GM21381 (cell line): ENCODE results near the gene ASRGL1.
"Not testable (repeated sequence)": the region's sequence is repeated elsewhere in the genome, so short reads cannot be mapped to it uniquely, and the experiment has no call there.

ENCODE experiments used
- ATAC-seq: cut with Tn5 transposase; IDR thresholded peaks from one replicate; pipeline ENCODE4 v1.9.1; 2021; ENCODE audit warnings: mild to moderate bottlenecking, moderate library complexity; ENCODE audit not compliant: unreplicated experiment

Gene ASRGL1

DNA sequence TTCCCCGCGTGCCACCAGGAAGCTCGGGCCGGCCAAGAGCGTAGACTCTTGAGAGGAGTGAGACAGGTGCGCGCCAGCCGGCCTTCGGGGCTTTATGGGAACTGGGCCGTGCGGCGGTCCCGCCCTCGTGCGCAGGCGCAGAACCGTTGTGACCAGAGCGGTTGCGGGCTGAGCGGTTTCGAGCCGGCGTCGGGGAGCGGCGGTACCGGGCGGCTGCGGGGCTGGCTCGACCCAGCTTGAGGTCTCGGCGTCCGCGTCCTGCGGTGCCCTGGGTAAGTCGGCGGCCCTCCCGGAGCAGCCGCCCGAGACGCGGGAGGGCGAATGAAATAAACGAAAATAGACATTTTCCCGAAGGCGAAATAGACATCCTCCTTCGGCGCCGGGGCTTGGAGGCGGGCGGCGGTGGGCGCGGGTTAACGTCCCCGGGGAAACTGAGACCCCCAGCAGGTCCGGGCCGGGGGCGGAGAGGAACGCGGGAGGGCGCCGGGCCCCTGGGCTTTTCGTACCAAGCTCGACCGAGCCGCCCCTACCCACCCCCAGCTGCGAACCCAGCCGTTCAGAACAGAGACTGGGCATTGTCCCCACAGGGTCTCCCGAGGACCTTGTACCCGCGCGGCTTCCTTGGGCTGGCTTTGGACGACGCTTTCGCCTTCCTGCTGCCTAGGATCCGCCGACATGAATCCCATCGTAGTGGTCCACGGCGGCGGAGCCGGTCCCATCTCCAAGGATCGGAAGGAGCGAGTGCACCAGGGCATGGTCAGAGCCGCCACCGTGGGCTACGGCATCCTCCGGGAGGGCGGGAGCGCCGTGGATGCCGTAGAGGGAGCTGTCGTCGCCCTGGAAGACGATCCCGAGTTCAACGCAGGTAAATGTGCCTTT lies at the start of gene ASRGL1:
TSS of gene ASRGL1 (plus strand) at position 146 of the 879 bp plus-strand sequence. CDS start at position 676, 530 bp downstream.
- ATAC-seq: peak; percentile 77

DNA sequence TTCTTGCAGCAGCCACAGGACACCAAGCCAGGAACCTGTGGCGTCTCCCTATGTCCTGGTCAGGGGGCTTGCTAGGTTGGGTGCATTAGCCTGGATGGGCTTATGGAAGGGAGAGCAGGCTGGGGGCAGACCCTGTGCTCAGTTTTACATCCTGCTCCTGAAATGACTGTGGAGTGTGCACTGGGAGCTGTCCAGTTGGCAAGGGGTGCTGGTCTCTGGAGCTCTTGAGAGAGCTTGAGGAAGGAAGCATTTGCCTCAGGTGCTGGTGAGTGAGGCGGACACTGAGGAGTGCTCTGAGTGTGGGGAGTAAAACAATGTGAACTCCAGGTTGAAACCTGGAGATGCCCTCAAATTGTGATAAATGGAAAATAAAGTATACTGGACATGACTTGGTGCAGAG lies 41.7 kb upstream of the ASRGL1 start:
- ATAC-seq: no peak

DNA sequence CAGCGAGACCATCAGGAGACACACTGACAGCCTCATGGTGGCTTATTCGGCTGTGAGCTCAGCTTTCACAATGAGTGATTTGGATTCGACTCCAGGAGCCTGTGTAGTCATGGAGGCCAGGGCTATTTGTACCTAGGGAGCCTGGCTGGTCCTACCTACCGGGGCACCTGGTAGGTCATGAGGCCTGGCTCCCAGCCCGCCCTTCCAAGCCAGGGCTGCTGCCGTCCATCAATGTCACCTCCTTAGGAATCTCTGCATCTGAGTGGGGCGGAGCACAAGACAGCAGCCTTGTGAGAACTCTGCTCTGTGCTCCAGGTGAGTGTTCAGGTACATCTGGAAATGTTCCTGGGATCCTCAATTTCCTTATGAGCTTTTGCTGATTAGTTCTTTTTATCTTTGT lies 38.3 kb upstream of the ASRGL1 start, which contains the start of gene SCGB1D4:
TSS of gene SCGB1D4 (minus strand) at position 101 of the 400 bp plus-strand sequence. CDS start at position 36, 65 bp downstream.
- no peak for ATAC-seq

DNA sequence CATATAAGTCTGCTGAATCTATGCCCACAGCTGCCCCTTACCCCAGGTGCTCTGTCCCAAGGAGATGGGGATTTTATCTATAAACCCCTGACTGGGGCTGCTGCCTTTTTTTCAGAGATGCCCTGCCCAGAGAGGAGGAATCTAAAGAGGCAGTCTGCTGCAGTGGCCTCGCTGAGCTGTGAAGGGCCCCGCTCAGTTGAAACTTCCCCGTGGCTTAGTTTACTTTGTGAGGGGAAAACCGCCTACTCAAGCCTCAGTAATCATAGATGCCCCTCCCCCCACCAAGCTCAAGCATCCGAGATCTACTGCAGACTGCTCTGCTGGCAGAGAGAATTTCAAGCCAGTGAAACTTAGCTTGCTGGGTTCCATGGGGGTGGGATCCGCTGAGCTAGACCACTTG lies 31.0 kb upstream of the ASRGL1 start:
- no peak for ATAC-seq

DNA sequence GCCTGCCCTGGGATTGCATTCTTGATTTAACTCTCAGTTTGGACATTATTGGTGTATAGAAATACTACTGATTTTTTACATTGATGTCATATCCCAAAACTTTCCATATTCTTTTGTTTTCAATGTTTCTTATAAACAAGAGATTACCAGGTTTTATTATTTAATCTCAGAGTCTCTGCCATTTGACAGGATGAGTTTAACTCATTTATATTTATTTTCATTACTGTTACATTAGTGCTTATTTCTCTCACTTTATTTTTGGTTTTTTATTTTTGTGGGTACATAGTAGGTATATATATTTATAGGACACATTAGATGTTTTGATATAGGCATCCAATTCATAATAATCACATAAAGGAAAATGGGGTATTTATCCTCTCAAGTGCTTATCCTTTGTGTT lies 29.3 kb upstream of the ASRGL1 start:
- no peak for ATAC-seq

DNA sequence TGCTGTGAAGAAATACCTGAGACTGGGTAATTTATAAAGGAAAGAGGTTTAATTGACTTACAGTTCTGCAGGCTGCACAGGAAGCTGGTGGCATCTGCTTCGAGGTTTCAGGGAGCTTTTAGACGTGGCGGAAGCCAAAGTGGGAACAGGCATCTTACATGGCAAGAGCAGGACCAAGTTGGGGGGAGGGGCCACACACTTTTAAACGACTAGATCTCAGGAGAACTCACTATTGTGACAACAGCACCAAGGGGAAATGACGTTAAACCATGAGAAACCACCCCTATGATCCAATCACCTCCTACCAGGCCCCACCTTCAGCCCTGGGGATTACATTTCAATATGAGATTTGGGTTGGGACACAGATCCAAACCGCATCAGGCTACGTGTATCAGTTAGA lies 27.3 kb upstream of the ASRGL1 start:
- no peak for ATAC-seq

DNA sequence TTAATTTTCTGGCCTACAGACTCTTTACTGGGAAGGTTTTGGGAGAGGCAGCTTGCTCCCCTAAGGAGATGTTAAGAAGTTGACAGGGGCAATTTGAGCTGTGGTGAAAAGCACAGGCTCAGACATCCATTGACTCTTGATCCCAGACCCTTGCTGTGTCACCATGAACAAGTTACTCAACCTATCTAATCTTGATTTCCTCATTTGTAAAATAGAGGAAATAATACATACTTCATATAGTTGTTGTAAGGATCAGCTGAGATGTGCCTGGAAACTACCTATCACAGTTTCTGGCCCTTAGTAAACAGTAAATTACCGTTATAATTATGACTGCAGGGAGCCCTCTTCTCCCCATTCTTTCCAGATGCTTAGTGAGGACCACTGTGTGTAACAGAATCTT lies 21.8 kb upstream of the ASRGL1 start:
- ATAC-seq: no peak

DNA sequence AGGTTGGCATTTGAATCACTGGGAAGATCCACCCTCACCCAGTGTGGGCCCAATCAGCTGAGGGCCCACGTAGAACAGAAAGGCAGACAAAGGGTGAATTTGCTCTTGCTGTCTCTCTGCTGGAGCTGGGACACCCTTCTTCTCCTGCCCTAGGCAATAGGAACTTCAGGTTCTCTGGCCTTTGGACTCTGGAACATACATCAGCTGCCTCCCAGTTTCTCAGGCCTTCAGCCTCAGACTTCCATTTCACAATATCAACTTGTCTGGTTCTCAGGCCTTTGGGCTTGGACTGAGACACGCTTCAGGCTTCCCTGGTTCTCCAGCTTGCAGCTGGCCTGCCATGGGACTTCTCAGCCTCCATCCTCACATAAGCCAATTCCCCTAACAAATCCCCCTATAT lies 14.7 kb upstream of the ASRGL1 start:
- no peak for ATAC-seq

DNA sequence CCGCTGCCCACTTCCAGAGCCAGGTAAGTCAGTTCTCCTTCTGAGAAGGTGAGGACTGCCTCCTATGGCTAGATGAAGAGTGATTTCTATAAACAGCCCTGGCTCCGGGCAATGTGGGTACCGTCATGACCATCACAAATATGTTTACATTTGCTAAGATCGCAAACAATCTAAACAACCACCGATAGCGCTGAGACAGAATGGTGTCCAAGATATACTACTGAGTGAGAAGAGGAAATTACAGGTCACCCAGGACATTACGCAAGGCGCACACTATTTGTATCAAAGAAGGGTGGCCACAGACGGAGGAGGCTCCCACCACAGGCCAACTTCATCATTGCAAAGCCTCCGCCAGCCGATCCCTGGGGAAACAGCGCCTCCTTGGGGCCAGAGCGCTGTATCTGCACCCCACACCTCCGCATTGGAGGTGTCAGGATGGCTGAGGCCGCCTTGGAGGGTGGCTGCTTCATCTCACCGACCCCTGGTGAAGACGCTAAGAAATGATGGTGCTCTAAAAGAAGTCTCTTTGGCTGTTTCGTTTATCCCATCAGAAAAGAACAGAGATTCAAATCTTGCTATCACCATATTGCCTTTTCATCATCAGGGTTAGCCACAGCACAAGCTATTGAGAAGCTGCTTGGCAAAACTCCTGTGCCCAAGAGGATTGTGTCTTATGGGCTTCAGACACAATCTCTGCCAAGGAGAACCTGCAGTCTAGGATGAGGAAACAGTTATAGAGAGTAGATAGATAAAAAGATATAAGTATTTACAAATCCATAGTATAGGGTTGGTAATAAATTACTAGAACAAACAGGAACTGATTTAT lies 12.3 kb upstream of the ASRGL1 start:
- no peak for ATAC-seq

DNA sequence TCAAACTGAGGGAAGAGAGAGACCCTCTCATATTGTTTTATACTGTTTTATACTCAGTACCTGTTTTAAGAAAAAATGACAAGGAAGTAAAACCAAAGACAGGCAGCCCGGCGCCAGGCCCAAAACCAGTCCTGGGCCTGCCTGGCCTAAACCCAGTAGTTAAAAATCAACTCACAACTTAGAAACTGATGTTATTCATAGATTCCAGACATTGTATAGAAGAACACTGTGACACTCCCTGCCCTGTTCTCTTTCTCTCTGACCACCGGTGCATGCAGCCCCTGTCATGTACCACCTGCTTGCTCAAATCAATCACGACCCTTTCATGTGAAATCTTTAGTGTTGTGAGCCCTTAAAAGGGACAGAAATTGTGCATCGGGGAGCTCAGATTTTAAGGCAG lies 11.5 kb upstream of the ASRGL1 start:
- ATAC-seq: not testable (repeated sequence)

DNA sequence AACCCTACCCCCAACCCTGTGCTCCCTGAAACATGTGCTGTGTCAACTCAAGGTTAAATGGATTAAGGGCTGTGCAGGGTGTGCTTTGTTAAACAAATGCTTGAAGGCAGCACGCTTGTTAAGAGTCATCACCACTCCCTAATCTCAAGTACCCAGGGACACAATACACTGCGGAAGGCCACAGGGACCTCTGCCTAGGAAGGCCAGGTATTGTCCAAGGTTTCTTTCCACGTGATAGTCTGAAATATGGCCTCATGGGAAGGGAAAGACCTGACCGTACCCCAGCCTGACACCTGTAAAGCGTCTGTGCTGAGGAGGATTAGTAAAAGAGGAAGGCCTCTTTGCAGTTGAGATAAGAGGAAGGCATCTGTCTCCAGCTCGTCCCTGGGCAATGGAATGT lies 10.5 kb upstream of the ASRGL1 start:
- ATAC-seq: not testable (repeated sequence)

DNA sequence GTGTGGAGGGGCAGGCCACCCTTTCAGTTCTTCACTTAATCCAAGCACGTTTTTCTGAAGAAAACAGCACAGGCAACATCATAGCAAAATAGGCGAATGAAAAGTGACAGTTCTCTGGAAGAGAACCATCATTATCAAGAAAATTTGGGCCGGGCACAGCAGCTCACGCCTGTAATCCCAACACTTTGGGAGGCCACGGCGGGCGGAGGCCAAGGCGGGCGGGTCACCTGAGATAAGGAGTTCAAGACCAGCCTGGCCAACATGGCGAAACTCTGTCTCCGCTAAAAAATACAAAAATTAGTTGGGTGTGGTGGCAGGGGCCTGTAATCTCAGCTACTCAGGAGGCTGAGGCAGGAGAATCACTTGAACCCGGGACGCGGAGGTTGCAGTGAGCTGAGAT lies 9.7 kb upstream of the ASRGL1 start:
- ATAC-seq: not testable (repeated sequence)

DNA sequence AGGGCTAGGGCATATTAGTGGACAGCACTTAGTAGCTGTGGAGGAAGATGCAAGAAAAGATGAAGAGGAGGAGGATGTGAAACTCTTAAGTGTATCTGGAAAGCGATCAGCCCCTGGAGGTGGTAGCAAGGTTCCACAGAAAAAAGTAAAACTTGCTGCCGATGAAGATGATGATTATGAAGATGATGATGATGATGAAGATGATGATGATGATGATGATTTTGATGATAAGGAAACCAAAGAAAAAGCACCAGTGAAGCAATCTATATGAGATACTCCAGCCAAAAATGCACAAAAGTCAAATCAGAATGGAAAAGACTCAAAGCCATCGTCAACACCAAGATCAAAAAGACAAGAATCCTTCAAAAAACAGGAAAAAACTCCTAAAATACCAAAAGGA lies 6.0 kb upstream of the ASRGL1 start:
- ATAC-seq: not testable (repeated sequence)

DNA sequence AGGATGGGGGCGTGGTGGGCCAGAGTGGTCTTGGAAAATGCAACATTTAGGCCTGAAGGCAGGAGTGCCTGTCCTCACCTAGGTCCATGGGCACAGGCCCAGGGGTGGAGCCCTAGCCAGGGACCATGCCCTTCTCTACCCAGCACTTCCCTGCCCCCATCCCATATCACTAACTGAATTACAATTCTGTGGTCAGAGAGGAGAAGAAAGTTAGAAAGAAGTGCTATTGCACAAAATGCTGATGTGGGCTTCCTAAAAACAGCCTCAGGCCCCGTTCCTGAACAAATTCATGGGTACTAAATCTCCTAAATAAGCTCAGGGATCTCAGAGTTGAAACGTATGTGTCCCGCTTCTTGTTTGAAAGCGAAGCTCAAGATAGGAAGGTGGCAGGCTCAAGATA lies 3.5 kb upstream of the ASRGL1 start:
- no peak for ATAC-seq

DNA sequence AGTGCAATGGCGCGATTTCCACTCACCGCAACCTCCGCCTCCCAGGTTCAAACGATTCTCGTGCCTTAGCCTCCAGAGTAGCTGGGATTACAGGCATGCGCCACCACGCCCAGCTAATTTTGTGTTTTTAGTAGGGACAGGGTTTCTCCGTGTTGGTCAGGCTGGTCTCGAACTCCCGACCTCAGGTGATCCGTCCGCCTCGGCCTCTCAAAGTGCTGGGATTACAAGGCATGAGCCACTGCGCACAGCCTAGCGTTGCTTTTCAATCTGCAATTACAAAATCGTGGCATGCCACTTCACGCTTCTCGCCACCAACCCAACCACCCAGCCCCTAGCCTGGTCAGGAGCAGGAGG lies 322 bp upstream of the ASRGL1 start:
- not testable (repeated sequence) for ATAC-seq

DNA sequence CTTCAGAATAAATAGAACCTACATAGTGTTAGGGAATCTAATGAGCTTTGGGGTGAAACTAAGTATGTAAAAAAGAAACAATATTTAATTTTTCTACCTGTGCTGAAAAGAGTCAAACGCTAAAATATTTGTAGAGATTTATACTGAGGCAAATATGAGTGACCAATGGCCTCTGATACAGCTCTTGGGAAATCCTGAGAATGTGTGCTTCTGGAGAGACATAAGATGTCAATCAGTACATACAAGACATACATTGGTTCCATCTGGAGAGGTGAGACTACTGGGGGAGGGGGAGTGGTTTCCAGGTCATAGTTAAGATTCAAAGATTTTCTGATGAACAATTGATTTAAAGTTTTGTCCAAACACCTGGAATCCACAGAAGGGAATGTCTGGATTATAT lies 970 bp downstream of the ASRGL1 start:
- no peak for ATAC-seq

DNA sequence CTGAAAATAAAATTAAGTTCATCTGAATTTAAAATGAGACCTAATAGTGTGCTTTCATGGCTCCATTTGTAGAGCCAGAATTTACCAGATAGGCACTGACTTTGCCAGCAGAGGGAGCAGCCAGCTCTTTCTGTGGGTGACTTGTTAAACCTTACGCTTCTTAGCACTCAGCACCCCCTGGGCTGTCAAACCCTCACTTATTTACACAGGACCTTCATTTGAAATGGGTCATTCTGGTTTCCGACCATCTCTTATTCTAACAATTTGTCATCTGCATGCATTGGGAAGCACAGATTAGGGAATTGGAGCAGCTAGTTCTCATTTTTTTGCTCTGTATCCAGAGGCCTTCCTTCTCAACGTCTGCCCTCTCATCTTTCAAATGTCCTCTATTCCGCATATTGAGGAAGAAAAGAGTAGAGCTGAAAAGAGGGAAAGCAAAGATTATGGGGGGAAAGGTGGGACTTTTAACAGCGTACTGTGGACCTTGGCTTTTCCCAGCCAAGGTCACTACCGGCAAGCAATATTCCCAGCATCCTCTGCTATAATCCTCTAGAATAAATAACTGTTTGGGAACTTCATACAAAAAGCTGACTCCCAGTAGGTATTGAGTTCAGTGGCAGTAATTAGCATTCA lies 3.1 kb downstream of the ASRGL1 start:
- no peak for ATAC-seq

DNA sequence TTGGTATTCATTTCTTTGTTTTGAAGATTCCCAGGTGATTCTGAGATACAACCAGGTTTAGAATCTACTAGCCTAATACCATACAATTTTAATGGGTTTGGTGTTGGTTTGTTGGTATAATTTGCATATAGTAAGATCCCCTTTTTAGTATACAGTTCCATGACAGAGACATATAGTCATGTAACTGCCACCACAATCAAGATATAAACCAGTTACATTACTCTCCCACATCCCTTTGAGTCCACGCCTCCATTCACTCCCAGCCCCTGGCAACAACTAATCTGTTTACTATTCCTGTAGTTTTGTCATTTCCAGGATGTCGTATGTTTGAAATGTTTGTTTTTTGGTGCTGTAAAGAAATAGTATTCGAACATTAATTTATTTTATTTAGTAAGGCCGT lies 4.3 kb downstream of the ASRGL1 start:
- no peak for ATAC-seq

DNA sequence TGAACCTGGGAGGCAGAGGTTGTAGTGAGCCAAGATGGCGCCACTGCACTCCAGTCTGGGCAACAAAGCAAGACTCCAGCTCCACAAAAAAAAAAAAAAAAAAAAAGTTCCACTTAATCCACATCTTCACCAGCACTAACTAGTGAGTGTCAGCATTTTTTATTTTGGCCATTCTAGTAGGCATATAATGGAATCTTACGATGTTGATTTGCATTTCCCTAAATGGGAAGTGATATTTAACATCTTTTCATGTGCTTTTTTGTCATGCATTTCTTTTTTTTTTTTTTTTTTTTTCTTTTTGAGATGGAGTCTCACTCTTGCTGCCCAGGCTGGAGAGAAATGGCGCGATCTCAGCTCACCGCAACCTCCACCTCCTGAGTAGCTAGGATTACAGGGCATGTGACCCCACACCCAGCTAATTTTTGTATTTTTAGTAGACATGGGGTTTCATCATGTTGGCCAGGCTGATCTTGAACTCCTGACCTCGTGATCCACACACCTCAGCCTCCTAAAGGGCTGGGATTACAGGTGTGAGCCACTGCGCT lies 6.5 kb downstream of the ASRGL1 start:
- ATAC-seq: not testable (repeated sequence)

DNA sequence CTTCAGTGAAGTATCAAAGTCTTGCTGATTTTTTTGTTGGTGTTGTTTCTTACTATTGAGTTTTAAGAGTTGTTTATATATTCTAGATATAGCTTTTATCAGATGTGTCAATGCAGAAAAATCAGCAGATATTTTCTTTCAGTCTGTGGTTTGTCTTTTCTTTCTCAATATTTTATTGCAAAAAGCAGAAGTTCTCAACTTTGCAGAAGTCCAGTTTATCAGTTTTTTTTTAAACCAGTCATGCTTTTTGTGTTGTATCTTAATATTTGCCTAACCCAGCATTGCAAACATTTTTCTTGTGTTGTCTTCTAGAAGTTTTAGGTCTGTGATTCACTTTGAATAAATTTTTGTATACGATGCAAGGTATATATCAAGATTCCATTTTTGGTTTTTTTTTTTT lies 7.0 kb downstream of the ASRGL1 start:
- ATAC-seq: no peak

DNA sequence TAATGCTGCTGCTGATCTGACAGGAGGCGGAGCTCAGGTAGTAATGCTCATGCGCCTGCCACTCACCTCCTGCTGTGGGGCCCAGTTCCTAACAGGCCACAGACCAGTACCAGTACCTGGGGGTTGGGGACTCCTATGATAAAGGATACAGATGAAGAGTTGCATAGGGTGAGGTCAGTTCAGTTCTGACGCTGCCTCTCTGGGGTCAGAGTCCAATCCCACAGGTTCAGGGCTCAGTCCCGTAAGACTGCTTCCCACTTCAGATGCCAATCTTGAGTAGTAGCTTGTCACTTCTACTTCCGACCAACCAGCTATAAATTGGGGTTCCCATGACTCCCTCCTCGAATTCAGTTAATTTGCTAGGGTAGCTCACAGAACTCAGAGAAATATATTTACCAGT lies 8.6 kb downstream of the ASRGL1 start:
- no peak for ATAC-seq
